ENCODE measurements around the gene HOXD13.

The HOXD13 gene

GRCh38 chr2:176138526-176138922 is 46.0 kb downstream of the HOXD13 start:
- Histone ChIP-seq H3K9ac (ENCODE audit: low read depth, low read length) (no peak overlapping the region), H3K27me3 (ENCODE audit: control insufficient read depth, insufficient read depth, low read length) (peaks cover 99% of the 10 kb centered on the region)

GRCh38 chr2:176138923-176139660 is 46.6 kb downstream of the HOXD13 start:
- no peaks in the 10 kb centered on the region for H3K9me3 ChIP-seq (ENCODE audit: control insufficient read depth, insufficient read depth, low read length)
- no peak overlapping the region for H3K9ac ChIP-seq (ENCODE audit: low read depth, low read length)
- H3K4me3 ChIP-seq (ENCODE audit: low read depth, low read length) = no peak overlapping the region
- H3K4me1 ChIP-seq (ENCODE audit: control insufficient read depth, insufficient read depth, low read length) = peaks cover 5% of the 10 kb centered on the region
- H3K36me3 ChIP-seq (ENCODE audit: control insufficient read depth, insufficient read depth, low read length) = no peaks in the 10 kb centered on the region
- H3K27me3 ChIP-seq (ENCODE audit: control insufficient read depth, insufficient read depth, low read length) = peaks cover 99% of the 10 kb centered on the region

More at GRCh38 chr2:176138526-176138922, 46.0 kb downstream of the HOXD13 start:
- H3K4me1 ChIP-seq (ENCODE audit: control insufficient read depth, insufficient read depth, low read length) = peaks cover 5% of the 10 kb centered on the region
- H3K9me3 ChIP-seq (ENCODE audit: control insufficient read depth, insufficient read depth, low read length) = no peaks in the 10 kb centered on the region
- no peaks in the 10 kb centered on the region for H3K36me3 ChIP-seq (ENCODE audit: control insufficient read depth, insufficient read depth, low read length)
- H3K4me3 ChIP-seq (ENCODE audit: low read depth, low read length) = no peak overlapping the region

GRCh38 chr2:176139661-176140512 is 47.4 kb downstream of the HOXD13 start:
- peaks cover 99% of the 10 kb centered on the region for H3K27me3 ChIP-seq (ENCODE audit: control insufficient read depth, insufficient read depth, low read length)
- H3K4me1 ChIP-seq (ENCODE audit: control insufficient read depth, insufficient read depth, low read length) = peaks cover 5% of the 10 kb centered on the region
- H3K9ac ChIP-seq (ENCODE audit: low read depth, low read length) = no peak overlapping the region
- H3K9me3 ChIP-seq (ENCODE audit: control insufficient read depth, insufficient read depth, low read length) = no peaks in the 10 kb centered on the region
- no peaks in the 10 kb centered on the region for H3K36me3 ChIP-seq (ENCODE audit: control insufficient read depth, insufficient read depth, low read length)
- H3K4me3 ChIP-seq (ENCODE audit: low read depth, low read length) = peak overlapping the region; percentile 54

- H3K27me3 ChIP-seq (ENCODE audit: control insufficient read depth, insufficient read depth, low read length) = peaks cover 99% of the 10 kb centered on the region
- no peaks in the 10 kb centered on the region for H3K9me3 ChIP-seq (ENCODE audit: control insufficient read depth, insufficient read depth, low read length)
- H3K36me3 ChIP-seq (ENCODE audit: control insufficient read depth, insufficient read depth, low read length) = no peaks in the 10 kb centered on the region
- peak overlapping the region; percentile 54 for H3K4me3 ChIP-seq (ENCODE audit: low read depth, low read length)
- peaks cover 5% of the 10 kb centered on the region for H3K4me1 ChIP-seq (ENCODE audit: control insufficient read depth, insufficient read depth, low read length)
- H3K9ac ChIP-seq (ENCODE audit: low read depth, low read length) = no peak overlapping the region
Measured at GRCh38 chr2:176140513-176141317, 48.2 kb downstream of the HOXD13 start.

- H3K9me3 ChIP-seq (ENCODE audit: control insufficient read depth, insufficient read depth, low read length) = no peaks in the 10 kb centered on the region
- H3K4me1 ChIP-seq (ENCODE audit: control insufficient read depth, insufficient read depth, low read length) = peaks cover 2% of the 10 kb centered on the region
- peaks cover 99% of the 10 kb centered on the region for H3K27me3 ChIP-seq (ENCODE audit: control insufficient read depth, insufficient read depth, low read length)
- H3K4me3 ChIP-seq (ENCODE audit: low read depth, low read length) = no peak overlapping the region
- H3K36me3 ChIP-seq (ENCODE audit: control insufficient read depth, insufficient read depth, low read length) = no peaks in the 10 kb centered on the region
- H3K9ac ChIP-seq (ENCODE audit: low read depth, low read length) = no peak overlapping the region
Measured at GRCh38 chr2:176142281-176142680, 49.8 kb downstream of the HOXD13 start.

Data from iPS-15b (cell line).